ENCODE data around the gene FASTKD1.
"Not testable (repeated sequence)": the region's sequence is repeated elsewhere in the genome, so short reads cannot be mapped to it uniquely, and the experiment has no call there.

The FASTKD1 gene, protein sequence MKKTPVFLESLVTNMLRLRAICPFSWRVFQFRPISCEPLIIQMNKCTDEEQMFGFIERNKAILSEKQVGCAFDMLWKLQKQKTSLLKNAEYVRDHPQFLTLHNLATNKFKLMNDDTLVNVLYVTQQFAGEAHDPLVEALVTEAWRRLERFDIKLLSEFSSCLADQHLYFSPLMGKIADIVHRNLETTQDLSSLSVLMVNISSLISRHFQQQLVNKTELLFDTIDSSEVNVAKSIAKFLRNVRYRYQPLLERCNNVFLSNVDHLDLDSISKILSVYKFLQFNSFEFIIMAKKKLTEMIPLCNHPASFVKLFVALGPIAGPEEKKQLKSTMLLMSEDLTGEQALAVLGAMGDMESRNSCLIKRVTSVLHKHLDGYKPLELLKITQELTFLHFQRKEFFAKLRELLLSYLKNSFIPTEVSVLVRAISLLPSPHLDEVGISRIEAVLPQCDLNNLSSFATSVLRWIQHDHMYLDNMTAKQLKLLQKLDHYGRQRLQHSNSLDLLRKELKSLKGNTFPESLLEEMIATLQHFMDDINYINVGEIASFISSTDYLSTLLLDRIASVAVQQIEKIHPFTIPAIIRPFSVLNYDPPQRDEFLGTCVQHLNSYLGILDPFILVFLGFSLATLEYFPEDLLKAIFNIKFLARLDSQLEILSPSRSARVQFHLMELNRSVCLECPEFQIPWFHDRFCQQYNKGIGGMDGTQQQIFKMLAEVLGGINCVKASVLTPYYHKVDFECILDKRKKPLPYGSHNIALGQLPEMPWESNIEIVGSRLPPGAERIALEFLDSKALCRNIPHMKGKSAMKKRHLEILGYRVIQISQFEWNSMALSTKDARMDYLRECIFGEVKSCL

DNA sequence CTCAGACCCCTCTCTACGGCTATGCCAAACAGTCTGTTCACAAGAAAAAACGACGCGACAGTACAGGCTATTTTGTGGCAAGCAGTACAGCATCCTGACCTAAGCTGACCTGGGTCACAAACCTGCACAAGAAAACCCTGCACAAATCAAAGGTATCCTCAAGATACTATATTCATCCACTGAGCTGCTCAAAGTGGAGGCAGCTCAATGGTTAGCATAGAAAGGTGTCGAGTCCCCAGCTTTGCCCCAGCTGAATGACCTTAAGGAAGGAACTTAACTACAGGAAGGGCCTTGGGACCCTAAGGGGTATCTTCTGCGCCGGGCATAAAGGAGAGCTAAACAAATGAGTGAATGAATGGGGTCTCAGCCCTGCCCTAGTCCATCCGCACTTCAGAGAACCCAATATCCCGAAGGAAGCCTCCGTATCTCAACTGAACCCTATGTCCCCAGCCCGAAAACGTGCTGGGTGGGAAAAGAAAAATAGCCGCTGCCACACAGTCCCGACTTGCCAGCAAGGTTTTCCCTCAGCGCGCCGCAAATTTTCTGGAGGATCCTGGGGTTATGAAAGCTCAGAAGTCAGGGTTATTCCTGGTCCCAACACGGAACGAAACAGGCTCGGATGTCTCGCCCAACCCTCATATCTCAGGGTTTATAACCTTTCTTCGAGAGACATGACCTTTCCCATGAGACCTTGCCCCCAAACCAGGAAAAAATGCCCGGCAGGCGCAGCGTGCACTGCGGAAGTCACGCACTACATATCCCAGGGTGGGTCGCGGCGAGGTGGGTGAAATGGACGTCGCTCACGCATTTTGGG lies at the start of gene FASTKD1:
FASTKD1 (minus strand) TSS at position 706 of the 814 bp plus-strand sequence. CDS start 1,836 bp downstream, outside the sequence.
- peak; percentile 78 for DNase-seq

DNA sequence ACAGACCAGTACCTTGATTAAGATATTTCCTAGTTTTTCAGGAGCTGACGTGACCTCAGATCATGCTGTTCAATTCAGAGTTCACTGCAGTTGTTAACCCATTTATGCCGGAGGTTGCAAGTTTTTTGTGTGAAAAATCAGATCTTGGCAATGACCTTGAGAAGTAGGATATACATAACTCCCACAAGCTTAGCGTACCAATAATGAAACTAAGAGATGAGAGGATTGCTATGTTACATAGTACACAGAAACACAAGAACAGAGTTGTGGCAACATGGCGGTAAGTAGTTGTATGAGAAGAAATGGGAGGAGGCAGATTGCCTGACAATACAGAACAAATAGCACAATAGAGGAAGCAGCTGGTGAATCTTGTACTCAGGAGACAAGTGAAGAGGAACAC lies 49.6 kb upstream of the FASTKD1 start:
- no peak for DNase-seq

DNA sequence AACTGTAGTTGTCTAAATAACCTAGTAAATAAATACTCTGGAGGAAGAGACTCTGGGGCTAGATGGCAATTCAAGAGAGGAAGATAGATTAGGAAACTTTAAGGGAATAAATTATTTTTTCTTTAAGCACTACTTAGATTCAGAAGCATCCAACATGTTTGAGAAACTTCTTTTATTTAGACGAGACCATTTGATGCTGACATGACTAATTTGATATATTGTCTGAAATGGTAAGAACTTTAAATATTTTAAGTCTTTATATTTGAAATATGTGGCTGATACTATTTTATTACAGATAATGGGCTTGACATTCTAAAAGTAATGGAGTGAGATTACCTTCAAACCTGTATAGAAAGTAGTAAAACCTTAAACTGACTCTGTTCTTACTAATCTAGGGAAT lies 46.8 kb upstream of the FASTKD1 start:
- no peak for DNase-seq

DNA sequence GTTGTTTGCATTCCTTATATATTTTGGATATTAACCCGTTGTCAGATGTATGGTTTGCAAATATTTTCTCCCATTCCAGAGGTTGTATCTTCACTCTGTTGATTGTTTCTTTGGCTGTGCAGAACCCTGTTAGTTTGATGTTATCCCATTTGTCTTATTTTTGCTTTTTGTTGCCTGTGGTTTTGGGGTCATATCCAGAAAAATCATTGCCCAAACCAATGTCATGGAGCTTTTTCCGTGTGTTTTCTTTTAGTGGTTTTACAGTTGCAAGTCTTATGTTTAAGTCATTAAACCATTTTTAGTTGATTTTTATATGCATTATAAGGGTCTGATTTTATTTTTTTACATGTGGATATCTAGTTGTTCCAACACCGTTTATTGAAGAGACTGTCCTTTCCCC lies 46.3 kb upstream of the FASTKD1 start:
- DNase-seq, result no peak

DNA sequence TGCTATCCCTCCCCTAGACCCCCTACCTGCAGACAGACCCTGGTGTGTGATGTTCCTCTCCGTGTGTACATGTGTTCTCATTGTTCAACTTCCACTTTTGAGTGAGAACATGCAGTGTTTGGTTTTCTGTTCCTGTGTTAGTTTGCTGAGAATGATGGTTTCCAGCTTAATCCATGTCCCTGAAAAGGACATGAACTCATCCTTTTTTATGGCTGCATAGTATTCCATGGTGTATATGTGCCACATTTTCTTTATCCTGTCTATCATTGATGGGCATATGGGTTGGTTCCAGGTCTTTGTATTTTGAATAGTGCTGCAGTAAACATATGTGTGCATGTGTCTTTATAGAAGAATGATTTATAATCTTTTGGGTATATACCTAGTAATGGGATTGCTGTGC lies 42.3 kb upstream of the FASTKD1 start:
- not testable (repeated sequence) for DNase-seq

DNA sequence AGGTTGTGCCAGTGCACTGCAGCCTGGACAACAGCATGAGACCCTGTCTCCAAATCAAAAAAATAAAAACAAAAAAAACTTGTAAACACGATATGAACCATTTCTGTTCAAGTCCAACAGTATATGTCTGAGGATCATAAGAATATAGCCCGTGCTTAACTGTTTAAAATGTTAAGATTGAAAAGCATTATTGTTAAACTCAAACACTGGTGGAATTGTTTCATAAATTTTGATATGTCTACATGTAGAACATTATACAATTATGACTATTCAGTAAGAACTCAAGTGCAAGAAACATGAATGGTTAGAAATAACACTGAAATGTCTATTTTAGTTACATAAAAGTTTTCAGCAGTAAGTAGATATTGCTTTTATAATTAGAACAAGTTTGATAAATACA lies 40.2 kb upstream of the FASTKD1 start:
- DNase-seq, result no peak

DNA sequence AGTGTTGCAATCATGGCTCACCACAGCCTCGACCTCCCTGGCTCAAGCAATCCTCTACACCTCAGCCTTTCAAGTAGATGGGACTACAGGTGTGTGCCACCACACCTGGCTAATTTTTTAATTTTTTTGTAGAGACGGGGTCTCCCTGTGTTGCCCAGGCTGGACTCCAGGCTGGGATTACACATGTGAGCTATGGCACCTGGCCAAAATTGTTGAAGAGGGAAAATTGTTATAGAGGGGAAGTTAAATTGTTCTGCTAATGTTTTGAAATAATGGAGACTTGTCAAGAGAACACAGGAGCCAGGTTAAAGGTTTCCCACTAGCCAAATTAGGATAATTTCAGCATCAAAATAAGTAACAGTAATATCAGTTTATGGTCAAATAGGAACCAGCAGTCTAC lies 35.6 kb upstream of the FASTKD1 start:
- no peak for DNase-seq

DNA sequence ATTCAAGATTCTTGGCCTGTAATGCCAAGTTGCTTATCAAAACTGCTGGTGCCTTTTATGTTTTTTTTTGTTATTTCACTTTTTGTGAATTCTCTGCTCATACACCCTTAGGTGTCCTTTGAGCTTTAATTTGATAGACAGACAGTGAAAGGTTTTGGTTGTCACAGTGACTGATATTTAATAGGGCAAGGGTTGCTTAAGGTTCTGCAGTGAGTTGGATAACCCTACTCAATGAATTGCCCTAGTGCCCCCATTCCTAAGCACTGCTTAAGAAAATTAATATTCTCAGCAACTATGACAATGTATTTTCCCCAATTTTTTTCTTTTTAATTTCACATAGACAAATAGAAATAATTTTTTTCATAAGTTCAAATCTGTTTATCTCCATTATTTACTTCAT lies 25.9 kb upstream of the FASTKD1 start:
- DNase-seq, result no peak

DNA sequence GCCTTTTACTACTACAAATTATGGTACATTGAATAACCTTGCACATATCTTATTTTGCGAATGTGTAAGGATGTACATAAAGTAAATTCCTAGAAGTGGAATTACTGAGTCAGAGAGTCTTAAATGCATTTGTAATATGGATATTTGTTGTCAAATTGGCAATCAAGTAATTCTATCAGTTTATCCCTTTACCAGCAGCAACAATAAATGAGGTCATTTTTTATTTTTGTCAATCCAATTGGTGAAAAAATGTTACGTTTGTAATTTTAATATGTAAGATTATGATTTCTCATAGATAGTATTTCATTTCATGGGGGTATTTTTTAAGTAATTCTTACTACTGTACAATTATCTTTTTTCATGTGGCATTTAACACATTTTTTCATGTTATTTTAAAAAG lies 25.3 kb upstream of the FASTKD1 start:
- no peak for DNase-seq

DNA sequence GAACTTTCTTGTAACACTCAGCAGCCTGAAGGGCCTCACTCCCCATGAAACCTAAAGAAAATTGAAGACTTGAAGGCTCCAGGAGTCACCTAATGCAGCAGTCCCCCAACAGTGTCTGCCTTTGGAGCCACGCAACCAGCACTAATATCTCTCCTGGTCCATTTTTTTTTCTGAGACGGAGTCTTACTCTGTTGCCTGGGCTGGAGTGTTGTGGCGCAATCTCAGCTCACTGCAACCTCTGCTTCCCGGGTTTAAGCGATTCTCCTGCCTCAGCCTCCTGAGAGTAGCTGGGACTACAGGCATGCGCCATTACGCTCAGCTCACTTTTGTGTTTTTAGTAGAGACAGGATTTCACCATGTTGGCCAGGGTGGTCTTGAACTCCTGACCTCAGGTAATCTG lies 22.9 kb upstream of the FASTKD1 start:
- DNase-seq, result not testable (repeated sequence)

DNA sequence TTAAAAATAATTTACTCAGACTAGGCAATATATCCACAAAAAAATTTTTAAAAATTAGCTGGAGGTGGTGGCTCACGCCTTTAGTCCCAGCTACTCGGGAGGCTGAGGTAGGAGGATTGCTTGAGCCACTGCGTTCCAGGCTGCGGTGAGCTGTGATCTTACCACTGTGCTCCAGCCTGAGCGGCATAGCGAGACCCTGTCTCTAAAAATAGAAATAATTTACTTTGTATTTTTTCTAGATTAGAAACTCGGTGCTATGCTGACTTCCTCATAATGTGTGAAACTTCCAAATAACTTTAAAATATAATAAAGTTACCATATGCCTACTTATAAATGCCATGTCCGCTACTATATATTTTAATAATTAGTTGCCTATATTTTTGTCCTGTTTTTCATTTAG lies 17.1 kb upstream of the FASTKD1 start:
- no peak for DNase-seq

DNA sequence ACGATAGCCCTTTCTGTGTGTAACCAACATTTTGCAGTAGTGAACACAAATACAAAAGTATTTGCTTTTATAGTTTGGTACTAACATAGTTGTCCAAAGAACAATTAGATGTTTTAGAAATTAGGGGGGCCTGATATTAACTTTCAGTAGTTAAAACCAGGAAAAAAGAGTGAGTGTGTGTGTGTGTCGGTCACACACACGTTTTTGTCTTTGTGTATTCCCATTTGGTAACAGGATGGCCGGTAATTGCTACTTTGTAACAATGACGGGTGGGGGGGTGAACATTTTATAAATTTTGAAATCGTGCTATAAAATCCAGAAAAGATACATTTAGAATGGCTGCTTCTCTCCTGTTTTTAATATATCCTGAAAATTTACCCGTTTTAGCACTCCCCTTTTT lies 12.0 kb upstream of the FASTKD1 start:
- DNase-seq, result no peak

DNA sequence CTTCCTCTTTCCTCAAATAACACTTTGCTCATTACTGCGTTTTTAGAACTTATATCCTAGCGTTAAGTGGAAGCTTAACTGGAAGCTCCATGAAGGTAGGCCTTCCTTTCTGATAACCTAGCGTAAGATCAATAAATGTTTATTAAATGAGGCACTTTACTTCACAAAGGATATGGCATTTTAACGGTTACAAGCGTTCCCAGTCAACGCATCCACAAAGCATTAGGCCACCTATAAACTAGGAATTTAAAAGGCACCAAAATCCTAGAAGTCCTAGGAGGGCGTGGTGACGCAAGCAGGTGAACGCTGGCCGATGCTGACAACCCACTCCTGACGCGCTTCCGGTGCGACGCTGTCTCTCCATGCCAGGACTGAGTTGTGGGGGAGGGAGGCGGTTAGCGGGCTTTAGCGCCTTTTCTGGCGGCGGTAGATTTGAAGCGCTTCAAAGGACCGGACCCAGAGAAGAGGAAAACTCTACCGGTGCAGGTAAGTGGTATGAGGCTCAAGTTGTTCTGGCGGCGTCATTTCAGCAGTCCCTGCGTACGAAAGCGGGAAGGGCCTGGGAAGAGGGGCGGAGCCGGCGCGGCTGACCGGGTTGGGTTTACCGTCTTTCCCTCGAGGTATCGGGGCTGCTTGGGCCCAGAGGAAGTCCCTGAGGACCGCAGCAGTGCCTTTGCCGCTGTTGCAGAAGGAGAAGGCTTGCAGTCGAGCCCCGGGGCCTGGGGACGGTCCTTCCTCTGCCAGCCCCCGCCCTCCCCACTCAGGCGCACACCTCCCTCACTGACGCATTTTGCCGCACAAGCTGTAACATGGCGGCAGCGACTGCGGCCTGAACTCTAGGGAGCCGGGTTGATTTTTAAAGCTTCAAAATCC lies 10.6 kb upstream of the FASTKD1 start, which contains the start of gene PPIG:
PPIG (plus strand) TSS at position 347 of the 873 bp plus-strand sequence. CDS start 19,691 bp downstream, outside the sequence.
- DNase-seq, result peak; percentile 79

DNA sequence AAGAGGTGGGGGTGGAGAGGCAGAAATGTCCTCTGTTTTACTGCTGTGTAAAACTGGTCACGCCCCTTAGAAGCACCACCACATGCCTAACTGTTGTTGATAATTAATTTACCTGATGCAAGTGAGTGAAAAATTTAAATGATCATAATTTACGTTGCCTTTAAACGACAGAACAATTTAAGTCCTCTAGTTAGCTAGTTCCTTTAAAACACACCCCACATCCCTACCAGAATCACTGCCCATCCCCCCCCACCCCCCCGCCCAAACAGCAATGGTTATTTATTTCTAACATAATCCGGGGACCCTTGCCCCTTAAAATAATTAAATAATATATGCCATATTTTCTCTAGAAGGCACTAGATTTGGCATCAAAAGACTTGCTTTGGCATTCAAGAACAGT lies 9.9 kb upstream of the FASTKD1 start:
- DNase-seq, result no peak

DNA sequence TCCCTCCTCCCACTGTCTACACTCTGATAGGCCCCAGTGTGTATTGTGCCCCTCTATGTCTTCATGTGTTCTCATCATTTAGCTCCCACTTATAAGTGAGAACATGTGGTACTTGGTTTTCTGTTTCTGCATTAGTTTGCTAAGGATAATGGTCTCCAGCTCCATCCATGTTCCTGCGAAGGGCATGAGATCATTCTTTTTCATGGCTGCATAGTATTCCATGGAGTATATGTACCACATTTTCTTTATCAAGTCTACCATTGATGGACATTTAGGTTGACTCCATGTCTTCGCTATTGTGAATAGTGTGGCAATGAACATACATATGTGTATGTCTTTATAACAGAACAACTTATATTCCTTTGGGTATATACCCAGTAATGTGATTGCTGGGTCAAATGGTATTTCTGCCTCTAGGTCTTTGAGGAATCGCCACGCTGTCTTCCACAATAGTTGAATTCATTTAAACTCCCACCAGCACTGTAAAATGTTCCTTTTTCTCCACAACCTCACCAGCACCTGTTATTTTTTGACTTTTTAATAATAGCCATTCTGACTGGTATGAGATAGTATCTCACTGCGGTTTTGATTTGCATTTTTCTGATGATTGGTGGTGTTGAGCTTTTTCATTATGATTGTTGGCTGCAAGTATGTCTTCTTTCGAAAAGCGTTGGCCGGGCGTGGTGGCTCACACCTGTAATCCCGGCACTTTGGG lies 9.0 kb upstream of the FASTKD1 start:
- not testable (repeated sequence) for DNase-seq

DNA sequence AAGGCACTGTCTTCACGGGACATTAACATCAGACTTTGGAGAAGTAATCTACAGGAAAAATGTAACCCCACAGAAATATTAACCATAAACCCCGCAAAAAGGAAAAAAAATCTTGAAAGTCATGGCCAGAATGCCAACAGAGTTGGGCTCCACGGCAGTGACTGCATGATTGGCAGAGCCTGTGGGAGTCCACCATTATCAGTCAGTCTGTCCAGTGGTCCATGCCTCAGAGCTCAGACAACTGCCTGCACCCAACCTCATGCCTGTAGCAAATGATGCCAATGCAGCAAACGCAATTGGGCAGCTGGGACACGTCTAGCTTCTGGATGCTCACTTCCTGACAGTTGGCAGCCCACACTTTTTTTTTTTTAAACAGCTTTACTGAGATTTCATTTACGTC lies 5.4 kb upstream of the FASTKD1 start:
- DNase-seq, result no peak

DNA sequence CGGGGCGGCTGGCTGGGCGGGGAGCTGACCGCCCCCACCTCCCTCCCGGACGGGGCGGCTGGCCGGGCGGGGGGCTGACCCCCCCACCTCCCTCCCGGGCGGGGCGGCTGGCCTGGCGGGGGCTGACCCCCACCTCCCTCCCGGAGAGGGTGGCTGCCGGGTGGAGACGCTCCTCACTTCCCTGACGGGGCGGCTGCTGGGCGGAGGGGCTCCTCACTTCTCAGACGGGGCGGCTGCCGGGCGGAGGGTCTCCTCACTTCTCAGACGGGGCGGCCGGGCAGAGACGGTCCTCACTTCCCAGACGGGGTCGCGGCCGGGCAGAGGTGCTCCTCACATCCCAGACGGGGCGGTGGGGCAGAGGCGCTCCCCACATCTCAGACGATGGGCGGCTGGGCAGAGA lies 1.6 kb upstream of the FASTKD1 start:
- DNase-seq, result not testable (repeated sequence)

DNA sequence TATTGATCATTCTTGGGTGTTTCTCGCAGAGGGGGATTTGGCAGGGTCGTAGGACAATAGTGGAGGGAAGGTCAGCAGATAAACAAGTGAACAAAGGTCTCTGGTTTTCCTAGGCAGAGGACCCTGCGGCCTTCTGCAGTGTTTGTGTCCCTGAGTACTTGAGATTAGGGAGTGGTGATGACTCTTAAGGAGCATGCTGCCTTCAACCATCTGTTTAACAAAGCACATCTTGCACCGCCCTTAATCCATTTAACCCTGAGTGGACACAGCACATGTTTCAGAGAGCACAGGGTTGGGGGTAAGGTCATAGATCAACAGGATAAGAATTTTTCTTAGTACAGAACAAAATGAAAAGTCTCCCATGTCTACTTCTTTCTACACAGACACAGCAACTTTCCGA lies 874 bp upstream of the FASTKD1 start:
- DNase-seq, result not testable (repeated sequence)

DNA sequence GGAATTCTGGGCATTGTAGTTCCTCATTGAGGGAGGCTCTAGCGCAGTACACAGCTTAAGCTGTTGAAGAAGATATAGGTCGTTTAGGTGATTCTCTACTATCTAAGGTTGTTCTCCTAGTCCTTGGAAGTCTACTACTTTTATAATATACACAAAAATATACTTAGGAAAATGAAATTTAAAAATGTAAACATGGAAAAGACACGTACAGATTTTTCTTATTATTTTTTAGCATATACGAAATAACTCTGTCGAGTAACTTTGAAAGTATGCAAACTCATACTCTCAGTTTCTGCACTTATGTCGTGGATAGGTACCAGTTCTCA lies 272 bp upstream of the FASTKD1 start:
- DNase-seq, result no peak

DNA sequence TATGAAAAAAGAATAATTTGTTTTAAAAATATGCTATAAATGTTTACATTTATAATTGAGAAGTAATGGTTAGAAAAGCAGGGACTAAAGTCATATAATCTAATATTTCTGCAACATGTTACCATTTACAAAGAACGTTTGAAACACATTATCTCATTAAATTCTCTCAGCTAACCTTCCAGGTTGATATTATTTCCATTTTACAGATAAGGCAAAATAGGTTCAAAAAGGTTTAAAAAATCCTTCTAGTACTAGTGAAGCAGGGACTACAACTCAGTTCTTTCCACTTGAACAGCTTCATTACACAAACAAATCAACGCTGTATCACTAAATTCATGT lies 875 bp downstream of the FASTKD1 start:
- DNase-seq, result no peak

DNA sequence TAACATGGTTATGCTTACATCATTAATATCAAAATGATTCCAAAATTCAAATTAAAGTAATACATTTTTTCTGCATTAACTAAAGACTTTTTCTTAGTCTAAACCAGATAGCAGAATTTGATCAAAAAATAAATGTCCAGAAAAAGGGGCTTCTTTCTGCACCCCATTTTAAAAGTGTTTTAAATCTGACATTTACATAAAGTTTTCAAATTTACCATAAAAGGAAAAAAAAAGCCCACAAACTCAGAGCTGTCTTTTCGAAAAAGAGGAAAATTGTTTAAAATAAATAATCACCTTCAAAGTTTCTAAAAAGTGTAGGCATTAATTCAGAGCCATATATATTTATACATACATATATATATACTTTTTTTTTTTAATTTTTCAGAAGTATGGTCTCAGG lies 1.5 kb downstream of the FASTKD1 start:
- DNase-seq, result no peak

DNA sequence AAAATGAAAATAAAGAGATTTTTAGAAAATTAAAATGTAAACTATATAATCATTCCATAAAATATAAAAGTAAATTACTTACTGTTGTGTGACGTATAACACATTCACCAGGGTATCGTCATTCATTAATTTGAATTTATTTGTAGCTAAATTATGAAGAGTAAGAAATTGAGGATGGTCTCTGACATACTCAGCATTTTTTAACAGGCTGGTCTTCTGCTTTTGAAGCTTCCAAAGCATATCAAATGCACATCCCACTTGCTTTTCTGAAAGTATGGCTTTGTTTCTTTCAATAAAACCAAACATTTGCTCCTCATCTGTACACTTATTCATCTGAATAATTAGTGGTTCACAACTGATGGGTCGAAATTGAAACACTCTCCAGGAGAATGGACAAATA lies 2.1 kb downstream of the FASTKD1 start:
- no peak for DNase-seq
